ENCODE measurements around the gene TRIM67. TPM values are rescaled to one million over a fixed set of nuclear protein-coding genes. Genes with fewer than 3 reads are reported as not detected.

The TRIM67 gene
- total and polyA plus RNA-seq, 2 of the 4 experiments (the other 2 are of a cell fraction): not detected

- POLR2A ChIA-PET (ENCODE audit: unreplicated experiment): no interaction called here
Measured at GRCh38 chr1:231241750-231242149, 79.9 kb downstream of the TRIM67 start.

More at GRCh38 chr1:231241750-231242149, 79.9 kb downstream of the TRIM67 start:
- Histone ChIP-seq H3K27me3 (ENCODE audit: control insufficient read depth, insufficient read depth, low read length) (no peaks in the 10 kb centered on the region), H4K5ac (ENCODE audit: low read depth, low read length) (no peak overlapping the region; the same call in 1 of the 2 replicates), H3K27ac (ENCODE audit: insufficient read depth, low read length) (peak overlapping the region; percentile 27), H4K8ac (ENCODE audit: low read depth in 2 of 2, low read length in 2 of 2) (peak overlapping the region; percentile 91 to 92), H2BK5ac (ENCODE audit: low read depth, low read length, poor library complexity, severe bottlenecking) (peak overlapping the region; percentile 32), H2BK120ac (ENCODE audit: low read depth, low read length) (no peak overlapping the region), H3K23ac (ENCODE audit: low read depth, low read length) (peak overlapping the region; percentile 93), H2AK5ac (ENCODE audit: low read depth, low read length) (peak overlapping the region; percentile 17; the same call in 1 of the 2 replicates), H4K91ac (ENCODE audit: insufficient read depth, low read depth, low read length) (peak overlapping the region; percentile 57; the same call in 1 of the 2 replicates), H3K9me3 (ENCODE audit: control insufficient read depth, insufficient read depth, low read length) (no peaks in the 10 kb centered on the region), H3K4me2 (ENCODE audit: low read depth, low read length) (peak overlapping the region; percentile 85), H2AK9ac (replicated peaks; ENCODE audit: low read depth, low read length, poor library complexity) (peak overlapping the region; percentile 73), H3K4me3 (ENCODE audit: insufficient read depth, low read depth, low read length) (peak overlapping the region; percentile 71), H3K56ac (ENCODE audit: extremely low read depth, insufficient read depth, low read length) (peak overlapping the region; percentile 79; the same call in 1 of the 2 replicates), H3K79me1 (ENCODE audit: low read depth in 1 of 2, low read length in 2 of 2) (peaks cover 34 to 52% of the 10 kb centered on the region in 2 experiments), H2BK20ac (ENCODE audit: low read depth, low read length) (no peak overlapping the region), H2AFZ (replicated peaks; ENCODE audit: low read length, poor library complexity) (peak overlapping the region; percentile 99), H3K14ac (replicated peaks; ENCODE audit: low read depth, low read length) (peak overlapping the region; percentile 67), H3K4ac (ENCODE audit: low read depth, low read length) (peak overlapping the region; percentile 81), H3K9me1 (ENCODE audit: insufficient read depth, low read length) (peaks cover 5% of the 10 kb centered on the region; the same call in 1 of the 2 replicates), H3K36me3 (ENCODE audit: control insufficient read depth, insufficient read depth, low read length) (peaks cover 8% of the 10 kb centered on the region), H3K18ac (ENCODE audit: low read depth, low read length) (no peak overlapping the region), H3K9ac (ENCODE audit: low read depth, low read length) (peak overlapping the region; percentile 88), H3K4me1 (ENCODE audit: control insufficient read depth, insufficient read depth, low read length) (no peaks in the 10 kb centered on the region), H4K20me1 (ENCODE audit: insufficient read depth, low read length) (no peaks in the 10 kb centered on the region), H2BK15ac (ENCODE audit: low read depth, low read length) (no peak overlapping the region)
- ATAC-seq (ENCODE audit: low read depth) (peak; percentile 38), DNase-seq (no peak)
- intact Hi-C loops (cut with micrococcal nuclease) (loop anchor here (1.0 to 5.0 kb wide), 3 partner anchors 93 to 363 kb away; partner anchors contain the start of gene EGLN1), in situ Hi-C loops (cut with MboI; ENCODE audit: low sequenced_read_pairs) (no loop called here), dilution Hi-C loops (cut with HindIII; ENCODE audit: low sequenced_read_pairs, unreplicated experiment) (no loop called here)
- BruUV-seq (replicated peaks): no TSS peak
- TF ChIP-seq CEBPB (IDR thresholded peaks at IDR 0.05; ENCODE audit: low read depth, low read length) (no peak), MAZ (IDR thresholded peaks at IDR 0.05; ENCODE audit: borderline replicate concordance, low read depth, low read length) (no peak), FOS (IDR thresholded peaks at IDR 0.05; ENCODE audit: low read depth, low read length) (no peak), ELK1 (IDR thresholded peaks at IDR 0.05; ENCODE audit: borderline replicate concordance, low read depth, low read length) (no peak)
- WGBS, 2 experiments (ENCODE audit: extremely low coverage in 2 of 2, insufficient read length in 1 of 2): no CpG with 5 or more reads among the region's 10 CpGs
- CTCF ChIA-PET: interaction anchor here (0.6 to 1.1 kb wide), 3 partner anchors 304 to 539 kb away, joined by 3 read pairs; no protein-coding TSS in a partner anchor

Data from IMR-90 (cell line).